Cardiac fibroblast (primary cell): ENCODE data around the gene BTN2A1.
"Not testable (repeated sequence)": the region's sequence is repeated elsewhere in the genome, so short reads cannot be mapped to it uniquely, and the experiment has no call there.

ENCODE experiments used
- DNase-seq, 2 donors: peaks; one replicate each; pipeline versions ENCODE4 v3.0.0 to v3.0.0-alpha.2; 2010; ENCODE audit warnings: low read depth in 2 of 2
- H3K4me3 ChIP-seq, 2 donors: replicated peaks in 1 of 2; 1 replicate in 1 of 2; 2 replicates in 1 of 2; pipeline ENCODE4 v1.5.1; 2011; ENCODE audit warnings: low read depth in 2 of 2, low read length in 2 of 2, mild to moderate bottlenecking in 2 of 2, moderate library complexity in 1 of 2
- CTCF ChIP-seq: IDR thresholded peaks from one replicate; pipeline ENCODE4 v1.5.1; 2011; ENCODE audit warnings: low read depth, mild to moderate bottlenecking, low read length, inconsistent platforms

The BTN2A1 gene

DNA sequence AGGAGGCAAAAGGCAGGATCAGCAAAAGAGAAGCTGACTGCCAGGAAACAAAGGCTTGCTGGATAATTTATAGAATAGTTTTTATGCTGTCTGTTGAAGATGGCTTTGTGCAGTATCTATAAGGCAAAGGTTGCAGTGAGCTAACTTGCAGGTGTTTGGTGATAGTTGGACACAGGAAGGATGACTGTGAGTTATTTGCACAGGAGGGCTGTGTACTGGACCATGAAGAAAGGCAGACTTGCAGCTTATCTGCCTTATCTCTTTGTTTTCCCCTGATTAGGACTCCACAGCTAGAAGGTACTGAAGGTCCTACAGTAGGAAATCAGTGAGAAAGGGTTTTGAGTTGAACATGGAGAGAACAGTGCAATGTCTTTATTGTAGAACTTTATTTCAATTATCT is 44.4 kb downstream of the BTN2A1 start:
- no peak overlapping the region for H3K4me3 ChIP-seq
- no peak for TF ChIP-seq CTCF
- no peak for DNase-seq

GRCh38 chr6:26502626-26503025 is 44.9 kb downstream of the BTN2A1 start:
- TF ChIP-seq CTCF = no peak
- H3K4me3 ChIP-seq = no peak overlapping the region
- DNase-seq = no peak

- no peak for DNase-seq
- TF ChIP-seq CTCF = no peak
- no peak overlapping the region for H3K4me3 ChIP-seq
These were observed 49.9 kb downstream of the BTN2A1 start for GRCh38 chr6:26507658-26508057.

DNA sequence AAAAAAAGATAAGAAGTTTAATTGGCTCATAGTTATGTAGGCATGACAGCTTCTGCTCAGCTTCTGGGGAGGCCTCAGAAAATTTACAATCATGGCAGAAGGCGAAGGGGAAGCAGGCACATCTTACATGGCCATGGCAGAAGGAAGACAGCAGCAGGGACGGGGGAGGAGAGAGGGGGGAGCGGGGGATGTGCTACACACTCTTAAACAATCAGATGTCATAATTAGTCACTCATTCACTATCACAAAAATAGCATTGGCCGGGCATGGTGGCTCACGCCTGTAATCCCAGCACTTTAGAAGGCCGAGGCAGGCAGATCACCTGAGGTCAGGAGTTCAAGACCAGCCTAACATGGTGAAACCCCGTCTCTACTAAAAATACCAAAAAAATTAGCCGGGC is 53.3 kb downstream of the BTN2A1 start:
- not testable (repeated sequence) for H3K4me3 ChIP-seq
- peak in 1 of 2 donors; percentile 20 for DNase-seq

DNA sequence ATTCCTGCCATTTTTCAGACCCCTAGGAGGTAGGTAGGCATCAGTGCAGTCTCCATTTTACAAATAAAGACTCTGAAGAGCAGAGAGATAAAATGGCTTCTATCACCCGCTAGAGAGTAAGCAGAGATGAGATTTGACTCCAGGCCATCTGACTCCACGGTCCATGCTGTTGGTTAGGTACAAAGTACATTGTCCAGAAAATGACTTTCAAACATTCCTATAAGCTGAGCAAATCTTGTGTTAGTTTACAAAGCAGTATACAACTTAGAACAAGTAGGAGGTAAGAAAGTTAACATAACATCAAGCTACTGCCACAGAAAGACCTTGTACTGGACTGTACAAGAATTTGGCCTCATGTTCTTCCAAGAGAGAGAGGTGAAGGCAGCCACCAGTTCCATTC is 57.2 kb downstream of the BTN2A1 start:
- peak in 1 of 2 donors; percentile 14 for DNase-seq
- no peak overlapping the region for H3K4me3 ChIP-seq
- TF ChIP-seq CTCF = no peak

GRCh38 chr6:26516481-26517427 is 59.0 kb downstream of the BTN2A1 start:
- H3K4me3 ChIP-seq = no peak overlapping the region
- TF ChIP-seq CTCF = no peak
- DNase-seq = no peak
